DND-41 (cell line): Measurements from ENCODE around the gene C6orf62.

Source experiments
- EZH2 ChIP-seq: IDR thresholded peaks from 3 replicates; pipeline ENCODE4 v1.6.1; 2012; ENCODE audit warnings: borderline replicate concordance, low read depth, mild to moderate bottlenecking, moderate library complexity, low read length, inconsistent platforms; ENCODE audit not compliant: severe bottlenecking
- TF ChIP-seq, protein P1 (sequence below): IDR thresholded peaks from 2 replicates; pipeline ENCODE4 v1.5.1; 2012; ENCODE audit warnings: borderline replicate concordance, low read length, moderate library complexity, mild to moderate bottlenecking; ENCODE audit not compliant: poor library complexity, severe bottlenecking; ENCODE audit errors: extremely low read depth

GRCh38 chr6:24668997-24669361, 50.0 kb downstream of the C6orf62 start:
- TF ChIP-seq, protein P1, sequence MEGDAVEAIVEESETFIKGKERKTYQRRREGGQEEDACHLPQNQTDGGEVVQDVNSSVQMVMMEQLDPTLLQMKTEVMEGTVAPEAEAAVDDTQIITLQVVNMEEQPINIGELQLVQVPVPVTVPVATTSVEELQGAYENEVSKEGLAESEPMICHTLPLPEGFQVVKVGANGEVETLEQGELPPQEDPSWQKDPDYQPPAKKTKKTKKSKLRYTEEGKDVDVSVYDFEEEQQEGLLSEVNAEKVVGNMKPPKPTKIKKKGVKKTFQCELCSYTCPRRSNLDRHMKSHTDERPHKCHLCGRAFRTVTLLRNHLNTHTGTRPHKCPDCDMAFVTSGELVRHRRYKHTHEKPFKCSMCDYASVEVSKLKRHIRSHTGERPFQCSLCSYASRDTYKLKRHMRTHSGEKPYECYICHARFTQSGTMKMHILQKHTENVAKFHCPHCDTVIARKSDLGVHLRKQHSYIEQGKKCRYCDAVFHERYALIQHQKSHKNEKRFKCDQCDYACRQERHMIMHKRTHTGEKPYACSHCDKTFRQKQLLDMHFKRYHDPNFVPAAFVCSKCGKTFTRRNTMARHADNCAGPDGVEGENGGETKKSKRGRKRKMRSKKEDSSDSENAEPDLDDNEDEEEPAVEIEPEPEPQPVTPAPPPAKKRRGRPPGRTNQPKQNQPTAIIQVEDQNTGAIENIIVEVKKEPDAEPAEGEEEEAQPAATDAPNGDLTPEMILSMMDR, result no peak
- no peak for TF ChIP-seq EZH2
